ACC112 (cell line): ENCODE data around the gene SH3BP1.

Experiments
- H2AFZ ChIP-seq: fragments of 200-600 bp; sonication (generic); one replicate; pipeline ENCODE4 v1.6.0; 2017; ENCODE audit warnings: antibody characterized with exemption, low read length; ENCODE audit not compliant: unreplicated experiment
- H3K27ac ChIP-seq: fragments of 200-600 bp; sonication (generic); 2 replicates; pipeline ENCODE4 v1.5.1; 2014; ENCODE audit warnings: low read depth, mild to moderate bottlenecking, antibody characterized with exemption, low read length, moderate library complexity
- H3K27me3 ChIP-seq: fragments of 200-600 bp; sonication (generic); 2 replicates; pipeline ENCODE4 v1.6.1; 2014; ENCODE audit warnings: mild to moderate bottlenecking, antibody characterized with exemption, low read length, moderate library complexity, mixed read lengths; ENCODE audit not compliant: insufficient read depth
- H3K36me3 ChIP-seq: fragments of 200-600 bp; sonication (generic); 2 replicates; pipeline ENCODE4 v1.6.1; 2016; ENCODE audit warnings: mild to moderate bottlenecking, antibody characterized with exemption, low read length, moderate library complexity, mixed read lengths; ENCODE audit not compliant: insufficient read depth
- H3K4me1 ChIP-seq: fragments of 200-600 bp; sonication (generic); one replicate; pipeline ENCODE4 v1.6.1; 2016; ENCODE audit warnings: low read length, mixed read lengths; ENCODE audit not compliant: insufficient read depth, unreplicated experiment, control insufficient read depth
- H3K4me3 ChIP-seq: fragments of 200-600 bp; sonication (generic); 2 replicates; pipeline ENCODE4 v1.5.1; 2014; ENCODE audit warnings: mild to moderate bottlenecking, low read depth, low read length
- H3K79me2 ChIP-seq: fragments of 200-600 bp; sonication (generic); one replicate; pipeline ENCODE4 v1.6.0; 2016; ENCODE audit warnings: low read length; ENCODE audit not compliant: control insufficient read depth, unreplicated experiment, insufficient read depth

Gene SH3BP1

DNA sequence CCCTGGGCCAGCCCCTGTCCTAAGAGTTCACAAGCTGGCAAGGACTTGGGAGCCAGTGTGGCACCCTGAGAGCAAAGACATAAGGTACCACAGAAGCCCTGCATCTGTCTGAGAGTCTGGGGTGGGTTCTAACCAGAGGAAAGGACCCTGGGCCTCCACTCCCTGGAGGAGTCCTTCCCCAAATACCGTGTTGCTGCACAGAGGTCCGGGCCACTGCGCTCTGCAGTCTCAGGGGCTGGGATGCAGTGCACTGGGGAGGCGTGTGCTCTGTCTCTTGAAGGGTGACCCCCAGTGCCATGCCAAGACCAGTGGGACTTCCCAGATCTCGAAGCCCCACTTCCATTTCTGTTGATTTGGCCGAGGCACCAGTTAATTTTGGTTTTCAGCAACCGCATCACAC lies 4.3 kb upstream of the SH3BP1 start:
- H3K79me2 ChIP-seq: no peaks in the 10 kb centered on the region
- no peak overlapping the region for H2AFZ ChIP-seq
- H3K4me3 ChIP-seq: no peak overlapping the region
- no peaks in the 10 kb centered on the region for H3K36me3 ChIP-seq
- H3K4me1 ChIP-seq: peaks cover 27% of the 10 kb centered on the region
- no peaks in the 10 kb centered on the region for H3K27me3 ChIP-seq
- H3K27ac ChIP-seq: no peak overlapping the region

GRCh38 chr22:37636186-37636948 lies 3.1 kb upstream of the SH3BP1 start:
- Histone ChIP-seq H3K79me2 (no peaks in the 10 kb centered on the region), H2AFZ (no peak overlapping the region), H3K36me3 (no peaks in the 10 kb centered on the region), H3K4me1 (peaks cover 30% of the 10 kb centered on the region), H3K4me3 (no peak overlapping the region), H3K27me3 (no peaks in the 10 kb centered on the region), H3K27ac (no peak overlapping the region)

- H2AFZ ChIP-seq: no peak overlapping the region
- H3K4me1 ChIP-seq: peaks cover 30% of the 10 kb centered on the region
Observed at GRCh38 chr22:37636949-37637273, 2.6 kb upstream of the SH3BP1 start.

GRCh38 chr22:37638391-37639069 lies 939 bp upstream of the SH3BP1 start:
- H2AFZ ChIP-seq: no peak overlapping the region
- H3K4me3 ChIP-seq: no peak overlapping the region
- no peak overlapping the region for H3K27ac ChIP-seq
- no peaks in the 10 kb centered on the region for H3K36me3 ChIP-seq
- peaks cover 23% of the 10 kb centered on the region for H3K4me1 ChIP-seq
- H3K27me3 ChIP-seq: no peaks in the 10 kb centered on the region
- H3K79me2 ChIP-seq: no peaks in the 10 kb centered on the region

More at GRCh38 chr22:37636949-37637273, 2.6 kb upstream of the SH3BP1 start:
- Histone ChIP-seq H3K27ac (no peak overlapping the region), H3K36me3 (no peaks in the 10 kb centered on the region), H3K4me3 (no peak overlapping the region), H3K27me3 (no peaks in the 10 kb centered on the region), H3K79me2 (no peaks in the 10 kb centered on the region)

DNA sequence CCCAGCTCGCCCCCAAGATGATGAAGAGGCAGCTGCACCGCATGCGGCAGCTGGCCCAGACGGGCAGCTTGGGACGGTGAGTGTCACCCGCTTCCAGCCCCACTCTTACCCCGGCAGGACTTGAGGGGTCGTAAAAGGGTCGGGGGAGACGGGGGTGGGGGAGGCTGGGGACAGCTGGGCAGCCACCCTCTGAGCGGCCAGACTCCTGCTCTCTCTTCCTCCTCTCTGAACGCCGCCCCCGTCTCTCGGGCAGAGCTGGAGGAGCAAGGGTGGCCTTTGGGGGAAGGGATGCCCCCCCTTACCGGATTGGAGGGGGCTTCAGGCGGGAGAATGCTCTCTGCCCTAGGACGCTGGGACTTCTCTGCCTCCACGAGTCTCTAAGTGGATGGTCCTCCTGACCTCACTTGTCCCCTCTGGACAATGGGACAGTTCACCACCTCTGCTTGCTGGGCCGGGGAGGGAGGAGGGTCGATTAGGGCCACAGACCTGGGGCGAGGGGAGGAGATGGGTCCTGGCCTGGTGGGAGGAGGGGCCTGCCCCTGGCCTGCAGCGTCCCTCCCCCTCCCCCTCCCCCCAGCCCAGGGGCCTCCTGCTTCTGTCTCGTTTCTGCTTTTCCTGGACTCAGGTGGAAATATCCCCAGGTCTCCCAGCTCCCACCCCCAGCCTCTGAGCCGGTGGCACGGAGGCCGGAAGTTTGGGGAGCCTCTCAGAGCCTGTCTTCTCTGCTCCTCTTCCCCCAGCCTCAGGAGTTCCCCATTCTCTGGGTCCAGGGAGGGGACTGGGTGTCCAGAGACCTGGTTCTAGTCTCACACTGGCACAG lies 512 bp downstream of the SH3BP1 start:
- Histone ChIP-seq H3K4me3 (peak overlapping the region; percentile 81), H3K27ac (no peak overlapping the region), H3K79me2 (no peaks in the 10 kb centered on the region), H3K4me1 (peaks cover 9% of the 10 kb centered on the region), H3K36me3 (no peaks in the 10 kb centered on the region), H2AFZ (peak overlapping the region; percentile 60), H3K27me3 (no peaks in the 10 kb centered on the region)

DNA sequence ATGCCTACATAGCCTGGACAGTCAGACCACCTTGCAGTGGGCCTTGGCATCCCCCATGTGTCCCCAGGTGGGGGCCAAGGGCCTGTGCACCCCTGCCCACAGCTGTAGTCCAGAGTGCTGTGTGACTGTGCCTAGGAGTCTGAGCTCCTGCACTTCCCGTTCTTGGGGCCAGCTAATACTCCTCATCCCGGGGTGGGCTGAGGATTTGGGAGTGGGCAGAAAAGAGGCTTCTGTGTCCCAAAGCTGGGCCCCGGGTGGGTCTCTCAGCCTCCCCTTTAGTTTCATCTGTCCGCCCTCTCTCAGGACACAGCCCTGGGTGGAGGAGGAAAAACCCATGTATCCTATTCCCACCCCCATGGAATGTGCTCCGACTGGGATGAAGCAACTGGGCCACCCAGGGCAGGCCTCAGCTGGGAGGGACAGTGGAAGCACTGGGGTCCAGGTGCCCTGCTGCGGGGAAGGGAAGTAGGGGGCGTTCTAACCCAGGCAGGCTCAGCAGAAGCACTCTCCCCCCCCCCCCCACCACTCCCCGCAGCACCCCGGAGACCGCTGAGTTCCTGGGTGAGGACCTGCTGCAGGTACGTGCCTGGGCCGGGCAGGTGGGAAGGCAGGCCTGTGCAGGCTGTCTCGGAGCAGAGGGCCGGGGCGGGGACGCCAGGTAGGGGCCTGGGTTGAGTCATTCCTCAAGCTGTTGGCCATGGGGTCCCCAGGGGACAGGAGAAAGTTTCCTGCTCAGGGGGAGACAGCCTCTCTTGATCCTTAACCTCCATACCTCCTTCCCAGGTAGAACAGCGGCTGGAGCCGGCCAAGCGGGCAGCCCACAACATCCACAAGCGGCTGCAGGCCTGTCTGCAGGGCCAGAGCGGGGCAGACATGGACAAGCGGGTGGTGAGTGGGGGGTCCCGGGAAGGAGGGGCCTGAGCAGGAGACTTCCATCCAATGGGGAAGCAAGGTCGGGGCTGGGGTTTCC lies 1.4 kb downstream of the SH3BP1 start:
- H3K4me3 ChIP-seq: peak overlapping the region; percentile 81
- no peaks in the 10 kb centered on the region for H3K79me2 ChIP-seq

DNA sequence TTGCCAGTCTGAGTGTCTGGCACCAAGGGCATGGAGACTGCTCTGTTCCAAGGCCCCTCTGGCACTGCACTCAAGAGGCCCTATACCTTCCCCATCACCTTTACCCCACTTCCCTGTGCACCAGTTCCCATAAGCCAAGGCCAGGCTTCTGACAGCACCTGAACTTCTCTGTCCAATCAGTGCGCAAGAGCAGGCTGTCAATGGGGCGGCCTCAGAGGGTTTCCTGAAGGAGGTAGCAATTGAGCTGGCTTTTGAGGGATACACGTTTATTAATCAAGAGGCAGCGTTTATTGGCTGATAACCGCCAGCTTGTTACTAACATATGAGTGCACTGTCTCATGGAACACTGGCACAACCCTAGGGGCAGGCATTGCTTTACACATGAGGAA lies 2.1 kb downstream of the SH3BP1 start:
- H3K27me3 ChIP-seq: no peaks in the 10 kb centered on the region
- H3K4me3 ChIP-seq: no peak overlapping the region
- H3K27ac ChIP-seq: no peak overlapping the region
- H2AFZ ChIP-seq: no peak overlapping the region
- no peaks in the 10 kb centered on the region for H3K79me2 ChIP-seq
- peaks cover 6% of the 10 kb centered on the region for H3K4me1 ChIP-seq
- no peaks in the 10 kb centered on the region for H3K36me3 ChIP-seq

More for the DNA sequence above, 1.4 kb downstream of the SH3BP1 start:
- Histone ChIP-seq H3K27ac (no peak overlapping the region), H3K27me3 (no peaks in the 10 kb centered on the region), H3K36me3 (no peaks in the 10 kb centered on the region), H2AFZ (no peak overlapping the region), H3K4me1 (peaks cover 6% of the 10 kb centered on the region)

DNA sequence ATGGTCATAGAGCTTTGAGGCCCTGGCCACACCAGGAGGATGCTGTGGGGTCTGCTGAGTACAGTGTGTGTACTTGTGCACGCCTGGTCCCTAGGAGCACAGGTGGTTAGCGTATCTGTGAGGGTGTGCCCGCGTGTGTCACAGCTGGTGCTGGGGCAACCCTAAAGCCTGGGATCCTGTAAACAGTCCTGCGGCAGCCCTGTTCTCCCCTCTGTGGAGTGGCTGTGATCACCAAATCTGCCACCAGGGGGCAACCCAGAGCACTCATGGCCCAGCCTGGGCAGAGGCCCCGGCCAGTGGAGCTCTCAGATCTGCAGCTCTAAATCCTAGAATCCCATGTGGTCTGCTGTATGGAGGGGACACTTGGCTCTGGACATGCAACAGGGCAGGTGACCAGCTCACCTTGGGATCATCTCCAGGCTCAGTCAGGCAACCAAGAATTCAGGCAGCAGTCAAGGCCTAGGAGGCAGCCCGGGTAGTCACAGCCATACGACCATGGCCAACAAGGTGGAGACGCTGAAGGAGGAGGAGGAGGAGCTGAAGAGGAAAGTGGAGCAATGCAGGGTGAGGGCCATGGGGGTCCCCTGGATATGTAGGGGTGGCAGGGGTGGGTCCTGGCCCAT lies 3.9 kb downstream of the SH3BP1 start:
- Histone ChIP-seq H3K27ac (no peak overlapping the region), H2AFZ (no peak overlapping the region), H3K4me1 (peaks cover 3% of the 10 kb centered on the region), H3K79me2 (no peaks in the 10 kb centered on the region), H3K36me3 (no peaks in the 10 kb centered on the region), H3K27me3 (no peaks in the 10 kb centered on the region), H3K4me3 (no peak overlapping the region)

GRCh38 chr22:37647317-37647716 lies 7.8 kb downstream of the SH3BP1 start:
- Histone ChIP-seq H3K27ac (no peak overlapping the region), H3K27me3 (no peaks in the 10 kb centered on the region), H3K4me3 (no peak overlapping the region), H3K4me1 (no peaks in the 10 kb centered on the region), H3K79me2 (no peaks in the 10 kb centered on the region), H3K36me3 (no peaks in the 10 kb centered on the region), H2AFZ (no peak overlapping the region)

- Histone ChIP-seq H2AFZ (no peak overlapping the region), H3K79me2 (no peaks in the 10 kb centered on the region), H3K27ac (no peak overlapping the region), H3K36me3 (no peaks in the 10 kb centered on the region), H3K27me3 (no peaks in the 10 kb centered on the region), H3K4me3 (no peak overlapping the region), H3K4me1 (no peaks in the 10 kb centered on the region)
Observed at GRCh38 chr22:37647928-37648327, 8.5 kb downstream of the SH3BP1 start.
